ENCODE measurements around the gene RSPH6A. TPM values are rescaled to one million over a fixed set of nuclear protein-coding genes. Genes with fewer than 3 reads are reported as not detected.
A peak's percentile ranks its signal among the peaks of the same experiment; 100 is the strongest.

Gene RSPH6A
- total RNA-seq, 1 experiment from 2014 or later = 0.55 TPM

DNA sequence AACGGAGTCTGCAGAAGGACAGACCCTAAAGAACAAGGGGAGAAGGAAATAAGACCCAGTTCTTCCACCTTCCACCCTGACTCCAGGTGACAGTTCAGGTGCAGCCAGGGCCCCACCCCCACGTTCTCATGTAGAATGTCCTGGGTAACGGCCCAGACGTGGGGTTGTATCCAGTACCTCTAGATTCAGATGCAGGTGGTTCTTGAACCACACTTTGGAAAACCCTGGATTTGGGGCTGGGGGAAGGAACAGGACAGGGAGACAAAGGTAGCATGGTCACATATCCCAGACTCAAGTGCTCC, 35.0 kb downstream of the RSPH6A start:
- no peak overlapping the region for H2BK20ac ChIP-seq (ENCODE audit: low read depth, low read length, poor library complexity, severe bottlenecking)
- H3K27ac ChIP-seq (ENCODE audit: insufficient read length, low read depth, low read length) = no peak overlapping the region
- H2BK12ac ChIP-seq (ENCODE audit: insufficient read length, low read depth, low read length) = no peak overlapping the region
- H3K27ac Mint-ChIP-seq = no peak overlapping the region
- TF ChIP-seq, protein P1, sequence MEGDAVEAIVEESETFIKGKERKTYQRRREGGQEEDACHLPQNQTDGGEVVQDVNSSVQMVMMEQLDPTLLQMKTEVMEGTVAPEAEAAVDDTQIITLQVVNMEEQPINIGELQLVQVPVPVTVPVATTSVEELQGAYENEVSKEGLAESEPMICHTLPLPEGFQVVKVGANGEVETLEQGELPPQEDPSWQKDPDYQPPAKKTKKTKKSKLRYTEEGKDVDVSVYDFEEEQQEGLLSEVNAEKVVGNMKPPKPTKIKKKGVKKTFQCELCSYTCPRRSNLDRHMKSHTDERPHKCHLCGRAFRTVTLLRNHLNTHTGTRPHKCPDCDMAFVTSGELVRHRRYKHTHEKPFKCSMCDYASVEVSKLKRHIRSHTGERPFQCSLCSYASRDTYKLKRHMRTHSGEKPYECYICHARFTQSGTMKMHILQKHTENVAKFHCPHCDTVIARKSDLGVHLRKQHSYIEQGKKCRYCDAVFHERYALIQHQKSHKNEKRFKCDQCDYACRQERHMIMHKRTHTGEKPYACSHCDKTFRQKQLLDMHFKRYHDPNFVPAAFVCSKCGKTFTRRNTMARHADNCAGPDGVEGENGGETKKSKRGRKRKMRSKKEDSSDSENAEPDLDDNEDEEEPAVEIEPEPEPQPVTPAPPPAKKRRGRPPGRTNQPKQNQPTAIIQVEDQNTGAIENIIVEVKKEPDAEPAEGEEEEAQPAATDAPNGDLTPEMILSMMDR (conservative IDR thresholded peaks at IDR 0.05) = no peak
- H3K18ac ChIP-seq (ENCODE audit: insufficient read length, low read depth, low read length) = no peak overlapping the region
- H2BK5ac ChIP-seq (ENCODE audit: insufficient read length, low read length) = no peak overlapping the region
- H4K20me1 ChIP-seq (ENCODE audit: control insufficient read depth, insufficient read depth, insufficient read length) = no peaks in the 10 kb centered on the region
- no peaks in the 10 kb centered on the region for H3K79me2 ChIP-seq (ENCODE audit: insufficient read depth, low read length)
- H4K8ac ChIP-seq (replicated peaks; ENCODE audit: insufficient read length, low read depth, low read length) = no peak overlapping the region
- no peak overlapping the region for H2AFZ ChIP-seq (ENCODE audit: low read length)
- H3K14ac ChIP-seq (ENCODE audit: insufficient read depth, low read length) = no peak overlapping the region
- no peaks in the 10 kb centered on the region for H3K9me3 ChIP-seq (ENCODE audit: control insufficient read depth, low read depth, low read length)
- no peak overlapping the region for H2AK5ac ChIP-seq (ENCODE audit: insufficient read length, low read length)
- peaks cover 18% of the 10 kb centered on the region for H3K27me3 Mint-ChIP-seq (ENCODE audit: low read depth)
- H2BK15ac ChIP-seq (ENCODE audit: low read depth, low read length) = no peak overlapping the region
- H3K4me1 Mint-ChIP-seq = peaks cover 23 to 42% of the 10 kb centered on the region in 2 experiments
- no peak overlapping the region for H3K4ac ChIP-seq (ENCODE audit: low read depth, low read length)
- H3K27me3 ChIP-seq (ENCODE audit: insufficient read depth, low read length) = no peaks in the 10 kb centered on the region; the same call in 1 of the 2 replicates
- H3K79me1 ChIP-seq (ENCODE audit: insufficient read depth, low read depth, low read length, poor library complexity, severe bottlenecking) = no peaks in the 10 kb centered on the region
- H3T11ph ChIP-seq (ENCODE audit: low read length) = no peak overlapping the region
- no peaks in the 10 kb centered on the region for H3K9me3 Mint-ChIP-seq
- no peak overlapping the region for H3K23ac ChIP-seq (ENCODE audit: insufficient read length, low read depth, low read length)
- peak overlapping the region; percentile 63 for H3K4me2 ChIP-seq (ENCODE audit: insufficient read depth, insufficient read length, low read length)
- no peak overlapping the region for H3K9ac ChIP-seq (ENCODE audit: extremely low read depth, insufficient read length, low read length)
- H3K36me3 Mint-ChIP-seq (ENCODE audit: insufficient read depth in 1 of 3, low read depth in 3 of 3) = peaks cover 10 to 42% (median 33%) of the 10 kb centered on the region in 3 experiments; a peak in 6 of 7 replicates
- H4K5ac ChIP-seq (ENCODE audit: insufficient read length, low read depth, low read length) = no peak overlapping the region
- peak overlapping the region in 1 of 2 experiments; percentile 80; a peak in 3 of 5 replicates for H3K4me3 Mint-ChIP-seq
- WGBS (ENCODE audit: extremely low coverage, insufficient read length, low lambda C conversion rate) = no CpG with 5 or more reads among the region's 4 CpGs
- no peak for DNase-seq
- H2BK120ac ChIP-seq (ENCODE audit: low read depth, low read length, poor library complexity, severe bottlenecking) = no peak overlapping the region
- H4K91ac ChIP-seq (ENCODE audit: insufficient read length, low read depth, low read length) = no peak overlapping the region
- H3K4me1 ChIP-seq (ENCODE audit: insufficient read depth, low read length) = peaks cover 3% of the 10 kb centered on the region; the same call in 1 of the 2 replicates
- no peak overlapping the region for H3K56ac ChIP-seq (ENCODE audit: insufficient read length, low read depth, low read length)
- H3K23me2 ChIP-seq (ENCODE audit: insufficient read length, low read depth, low read length, poor library complexity, severe bottlenecking) = peaks cover 6% of the 10 kb centered on the region

Data from H9 (cell line).